Measurements from ENCODE around the gene TUSC2.

GRCh38 chr3:50347187-50347813, 19.3 kb upstream of the TUSC2 start:
- TF ChIP-seq, protein P1, sequence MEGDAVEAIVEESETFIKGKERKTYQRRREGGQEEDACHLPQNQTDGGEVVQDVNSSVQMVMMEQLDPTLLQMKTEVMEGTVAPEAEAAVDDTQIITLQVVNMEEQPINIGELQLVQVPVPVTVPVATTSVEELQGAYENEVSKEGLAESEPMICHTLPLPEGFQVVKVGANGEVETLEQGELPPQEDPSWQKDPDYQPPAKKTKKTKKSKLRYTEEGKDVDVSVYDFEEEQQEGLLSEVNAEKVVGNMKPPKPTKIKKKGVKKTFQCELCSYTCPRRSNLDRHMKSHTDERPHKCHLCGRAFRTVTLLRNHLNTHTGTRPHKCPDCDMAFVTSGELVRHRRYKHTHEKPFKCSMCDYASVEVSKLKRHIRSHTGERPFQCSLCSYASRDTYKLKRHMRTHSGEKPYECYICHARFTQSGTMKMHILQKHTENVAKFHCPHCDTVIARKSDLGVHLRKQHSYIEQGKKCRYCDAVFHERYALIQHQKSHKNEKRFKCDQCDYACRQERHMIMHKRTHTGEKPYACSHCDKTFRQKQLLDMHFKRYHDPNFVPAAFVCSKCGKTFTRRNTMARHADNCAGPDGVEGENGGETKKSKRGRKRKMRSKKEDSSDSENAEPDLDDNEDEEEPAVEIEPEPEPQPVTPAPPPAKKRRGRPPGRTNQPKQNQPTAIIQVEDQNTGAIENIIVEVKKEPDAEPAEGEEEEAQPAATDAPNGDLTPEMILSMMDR (IDR thresholded peaks at IDR 0.05): peak in 2 of 4 experiments; percentile 40 to 56
- no peak for TF ChIP-seq EP300 (IDR thresholded peaks at IDR 0.05)
